Nephron progenitor cell (in vitro differentiated cells): ENCODE data around the gene CLEC18A.
"Not testable (repeated sequence)": the region's sequence is repeated elsewhere in the genome, so short reads cannot be mapped to it uniquely, and the experiment has no call there.

Experiments used
- DNase-seq: peaks from one replicate; pipeline ENCODE4 v3.0.0; 2021
- H3K27ac Mint-ChIP-seq: 2 replicates; pipeline ENCODE4 v1.8.0; 2021; ENCODE audit warnings: mild to moderate bottlenecking, moderate library complexity, mixed read lengths
- H3K27me3 Mint-ChIP-seq: 2 replicates; pipeline ENCODE4 v1.8.0; 2021; ENCODE audit warnings: mild to moderate bottlenecking, low read depth, mixed read lengths; ENCODE audit not compliant: poor library complexity
- H3K36me3 Mint-ChIP-seq: 2 replicates; pipeline ENCODE4 v1.8.0; 2021; ENCODE audit warnings: low read depth, mixed read lengths
- H3K4me1 Mint-ChIP-seq: 2 replicates; pipeline ENCODE4 v1.8.0; 2021; ENCODE audit warnings: mixed read lengths
- H3K4me3 Mint-ChIP-seq: 2 replicates; pipeline ENCODE4 v1.8.0; 2021; ENCODE audit warnings: mild to moderate bottlenecking, moderate library complexity, mixed read lengths
- H3K9me3 Mint-ChIP-seq: 2 replicates; pipeline ENCODE4 v1.8.0; 2021; ENCODE audit warnings: mild to moderate bottlenecking, moderate library complexity, mixed read lengths

CLEC18A gene

GRCh38 chr16:70011120-70011519 lies 60.0 kb downstream of the CLEC18A start:
- not testable (repeated sequence) for H3K4me3 Mint-ChIP-seq, DNase-seq, H3K4me1 Mint-ChIP-seq, H3K27me3 Mint-ChIP-seq
- H3K27ac Mint-ChIP-seq: peak overlapping the region; percentile 29
- H3K9me3 Mint-ChIP-seq: peaks cover 11% of the 10 kb centered on the region
- peaks cover 62% of the 10 kb centered on the region for H3K36me3 Mint-ChIP-seq

GRCh38 chr16:70012354-70012753 lies 61.2 kb downstream of the CLEC18A start:
- H3K27me3 Mint-ChIP-seq: not testable (repeated sequence)
- peak overlapping the region; percentile 76 for H3K27ac Mint-ChIP-seq

GRCh38 chr16:70012951-70013350 lies 61.8 kb downstream of the CLEC18A start:
- not testable (repeated sequence) for H3K4me1 Mint-ChIP-seq, H3K27me3 Mint-ChIP-seq, H3K9me3 Mint-ChIP-seq, H3K4me3 Mint-ChIP-seq, DNase-seq
- peak overlapping the region; percentile 76 for H3K27ac Mint-ChIP-seq
- H3K36me3 Mint-ChIP-seq: peaks cover 57% of the 10 kb centered on the region

More at GRCh38 chr16:70012354-70012753, 61.2 kb downstream of the CLEC18A start:
- H3K9me3 Mint-ChIP-seq, H3K4me1 Mint-ChIP-seq, H3K4me3 Mint-ChIP-seq, DNase-seq: not testable (repeated sequence)
- H3K36me3 Mint-ChIP-seq: peaks cover 57% of the 10 kb centered on the region
